Stimulated activated CD8-positive, alpha-beta memory T cell treated with anti-CD3 and anti-CD28 coated beads, Interleukin-2, amount 100 ng/mL, for 48 hours (primary cell): ENCODE measurements around the gene VAPB.

Experiments used
- DNase-seq, 2 donors: peaks; one replicate each; pipeline ENCODE4 v3.0.0-alpha.2; 2020; ENCODE audit warnings: low read depth in 2 of 2

VAPB gene

GRCh38 chr20:58481481-58482021 lies 92.5 kb downstream of the VAPB start:
- peak; percentile 44 to 55 for DNase-seq

DNA sequence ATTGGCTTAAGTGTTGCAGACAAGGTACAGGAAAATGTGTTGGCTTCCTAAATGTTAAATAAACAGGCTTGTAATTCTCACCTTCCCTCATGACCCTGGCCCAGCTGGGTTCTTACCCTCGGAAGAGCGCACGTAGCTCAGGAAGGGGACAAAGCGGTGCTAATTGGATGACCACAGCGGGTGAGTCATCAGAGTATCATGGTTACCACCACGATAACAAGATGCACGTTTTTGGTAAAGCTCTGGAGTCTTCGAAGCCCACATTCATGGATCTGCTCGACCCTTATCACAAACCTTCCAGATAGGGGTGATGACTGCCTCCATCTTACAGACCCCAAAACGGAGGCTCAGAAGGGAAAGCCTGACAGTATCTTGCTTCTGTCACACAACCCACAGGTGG lies 93.4 kb downstream of the VAPB start:
- no peak for DNase-seq

DNA sequence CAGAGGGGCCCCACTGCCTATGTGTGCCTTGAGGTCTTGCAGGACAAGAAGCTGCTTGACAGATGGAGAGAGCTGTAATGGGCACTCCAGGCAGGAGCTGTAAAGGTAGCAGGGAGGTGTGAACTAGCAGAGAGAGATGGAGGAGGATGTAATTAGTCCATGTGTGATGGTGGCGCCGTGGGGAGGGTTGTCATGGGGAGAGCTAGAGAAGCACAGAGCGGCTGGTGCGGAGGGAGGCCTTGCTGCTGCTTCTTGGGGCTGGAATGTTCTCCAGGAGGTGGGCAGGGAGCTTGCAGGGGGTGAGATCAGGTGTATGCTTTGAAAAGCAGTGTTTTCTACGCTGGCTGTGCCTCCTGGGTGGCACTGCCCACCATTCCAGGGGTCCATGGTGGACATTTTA lies 94.0 kb downstream of the VAPB start:
- DNase-seq = no peak

- no peak for DNase-seq
Observed at GRCh38 chr20:58483470-58483869, 94.4 kb downstream of the VAPB start.

GRCh38 chr20:58485393-58485792 lies 96.4 kb downstream of the VAPB start:
- no peak for DNase-seq

DNA sequence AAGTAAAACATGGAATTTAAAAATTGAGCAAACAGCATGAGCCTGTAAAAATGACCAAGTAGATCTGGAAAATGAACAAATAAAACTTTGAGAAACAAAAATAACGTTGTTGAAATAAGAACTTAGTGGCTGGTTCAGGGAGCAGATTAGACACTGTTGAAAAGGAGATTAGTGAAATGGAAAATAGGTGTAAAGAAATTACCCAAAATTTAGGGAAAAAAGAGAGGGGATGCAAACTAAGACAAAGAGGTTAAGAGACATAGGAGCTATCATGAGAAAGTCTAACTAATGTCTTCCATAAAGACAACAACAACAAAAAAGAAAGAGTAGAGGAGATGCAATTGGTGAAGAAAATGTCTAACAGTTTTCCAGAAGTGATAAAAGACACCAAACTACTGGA lies 97.2 kb downstream of the VAPB start:
- no peak for DNase-seq

DNA sequence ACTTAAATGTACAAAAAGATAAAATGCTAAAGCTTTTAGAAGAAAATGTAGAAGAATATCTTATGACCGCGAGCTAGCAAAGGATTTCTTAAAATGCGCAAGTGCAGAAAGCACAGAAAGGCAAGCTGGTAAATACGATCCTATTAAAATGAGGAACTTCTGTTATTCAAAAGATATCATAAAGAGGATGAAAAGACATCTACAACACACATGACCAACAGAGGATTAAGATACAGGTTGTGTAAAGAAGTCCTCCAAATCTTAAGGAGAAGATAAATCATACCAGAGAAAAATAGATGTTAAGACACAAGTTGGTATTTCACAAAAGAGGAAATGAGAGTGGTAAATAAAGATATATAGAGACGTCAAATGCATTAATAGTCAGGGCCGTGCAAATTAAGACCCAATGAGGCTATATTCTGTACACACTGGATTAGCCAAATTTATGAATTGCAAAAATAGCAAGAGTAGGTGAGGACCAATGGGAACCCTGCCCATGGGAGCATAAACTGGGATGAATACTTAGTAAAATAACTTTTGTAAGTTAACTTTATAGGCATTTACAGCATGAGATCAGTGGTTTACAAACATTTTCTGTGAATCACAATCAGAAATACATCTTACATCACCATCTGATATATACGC lies 103.2 kb downstream of the VAPB start:
- DNase-seq = no peak

- DNase-seq = no peak
Observed at GRCh38 chr20:58492795-58493524, 103.9 kb downstream of the VAPB start.

DNA sequence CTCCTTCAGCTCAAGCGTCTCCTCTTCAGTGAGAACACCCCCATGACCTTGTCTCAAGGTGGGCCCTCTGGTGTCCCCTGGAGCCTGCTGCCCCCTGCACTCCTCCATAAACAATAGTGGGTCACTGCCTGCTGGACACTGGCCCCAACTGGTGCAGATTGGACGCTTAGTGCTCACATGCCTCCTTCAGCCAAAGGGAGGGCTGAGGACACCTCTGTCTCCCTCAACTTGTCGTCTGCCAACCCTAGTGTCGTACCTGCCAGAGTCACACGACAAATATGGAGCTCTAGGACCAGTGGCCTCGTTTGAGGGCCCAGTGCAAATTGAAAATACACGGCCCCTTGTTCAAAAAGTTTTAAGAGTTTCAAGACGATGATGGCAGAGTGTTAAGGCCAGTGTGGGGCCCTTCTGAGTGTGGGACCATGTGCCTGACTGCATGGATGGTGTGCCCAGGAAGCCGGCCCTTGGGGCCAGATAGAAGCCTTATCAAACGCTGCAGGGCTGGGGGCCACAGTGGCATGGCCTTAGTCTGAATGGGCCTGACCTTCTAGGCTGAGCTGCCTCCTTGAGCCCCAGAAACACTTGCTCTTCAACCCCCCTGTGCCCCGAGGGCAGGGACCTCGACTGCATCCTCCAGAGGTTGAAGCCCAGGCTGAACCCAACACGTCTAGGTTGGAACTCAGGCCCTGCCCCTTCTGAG lies 106.0 kb downstream of the VAPB start:
- no peak for DNase-seq

DNA sequence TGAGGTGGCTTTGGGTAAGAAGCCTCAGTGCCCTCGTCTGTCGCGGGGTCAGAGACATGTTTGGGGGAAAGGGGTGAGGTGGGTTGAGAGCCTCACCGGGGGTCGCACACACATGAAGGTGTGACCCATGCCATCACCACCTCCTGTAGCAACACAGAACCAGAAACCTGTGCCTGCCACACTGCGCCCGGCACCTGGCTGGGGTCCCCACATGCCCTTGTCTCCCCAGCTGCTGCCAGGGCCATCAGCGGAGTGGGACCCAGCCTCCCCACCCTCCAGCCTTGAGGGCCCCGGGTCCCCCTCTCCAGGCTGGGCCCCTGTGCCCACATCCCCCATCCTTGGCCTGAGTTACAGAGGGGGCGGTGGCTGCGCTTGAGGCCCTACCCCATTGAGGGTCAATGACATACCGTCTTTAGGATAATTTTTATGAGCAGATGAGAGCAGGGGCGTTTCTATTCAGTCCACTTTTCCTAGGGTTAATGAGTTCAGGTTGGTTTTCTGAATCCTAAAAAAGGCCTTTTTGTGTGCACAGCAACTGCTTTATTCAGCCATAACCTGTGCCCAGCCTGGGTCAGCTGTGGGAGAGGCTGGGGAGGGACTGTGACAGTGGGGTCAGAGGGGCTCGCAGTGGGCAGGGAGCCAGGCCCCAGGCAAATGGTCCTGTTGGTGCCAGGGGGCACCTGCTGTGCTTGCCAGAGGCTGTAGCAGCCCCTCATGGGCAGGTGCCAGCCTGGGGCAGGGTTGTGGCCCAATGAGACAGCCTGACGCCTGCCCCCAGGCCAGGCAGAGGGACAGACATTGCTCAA lies 106.8 kb downstream of the VAPB start:
- DNase-seq = no peak

- DNase-seq = no peak
Observed at GRCh38 chr20:58496429-58496769, 107.4 kb downstream of the VAPB start.

- DNase-seq = no peak
Observed at GRCh38 chr20:58497076-58497641, 108.1 kb downstream of the VAPB start.

DNA sequence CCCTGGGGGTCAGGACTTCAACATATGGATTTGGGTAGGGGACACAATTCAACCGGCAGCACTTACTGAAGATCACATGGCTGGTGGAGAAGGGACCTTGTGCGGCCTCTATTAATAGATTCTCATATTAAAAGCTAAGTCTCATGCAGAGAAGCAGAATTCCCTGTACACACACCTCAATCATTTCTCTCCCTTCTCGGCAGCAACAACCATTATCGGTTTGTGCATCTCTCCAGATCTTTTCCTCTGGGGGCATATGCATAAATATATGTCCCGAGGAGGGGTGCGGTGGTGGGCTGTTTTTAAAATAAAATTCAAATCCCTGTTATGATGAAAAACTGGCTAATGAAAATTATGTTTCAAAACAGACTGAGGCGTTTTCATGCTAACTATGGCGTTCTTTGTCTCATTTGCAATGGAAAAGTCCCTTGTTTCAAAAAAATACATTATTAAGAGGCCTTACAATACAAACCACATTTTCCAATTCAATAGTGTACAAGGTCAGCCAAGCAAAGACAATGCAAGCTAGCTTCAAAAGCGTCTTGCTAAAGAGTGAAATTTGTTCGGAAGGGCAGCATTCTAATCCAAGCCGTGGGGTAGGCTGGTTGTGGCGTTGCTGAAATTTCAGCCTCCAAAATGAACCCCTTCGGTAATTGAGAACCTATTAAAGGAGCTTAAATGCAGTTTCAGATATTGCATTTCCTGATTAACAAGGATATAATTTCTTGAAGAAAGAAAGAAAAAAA lies 108.9 kb downstream of the VAPB start:
- DNase-seq = no peak

- no peak for DNase-seq
Observed at GRCh38 chr20:58498470-58499068, 109.5 kb downstream of the VAPB start.

GRCh38 chr20:58500256-58500655 lies 111.2 kb downstream of the VAPB start:
- no peak for DNase-seq
